HUES6 (cell line): Measurements from ENCODE around the gene TENM4.
"Not testable (repeated sequence)": the region's sequence is repeated elsewhere in the genome, so short reads cannot be mapped to it uniquely, and the experiment has no call there.

Source experiments
- H3K27ac ChIP-seq: 2 replicates; pipeline ENCODE4 v1.7.0; 2013; ENCODE audit warnings: low read depth, mild to moderate bottlenecking, low read length, inconsistent platforms
- H3K27me3 ChIP-seq: 2 replicates; pipeline ENCODE4 v1.6.1; 2013; ENCODE audit warnings: low read length; ENCODE audit not compliant: control insufficient read depth, insufficient read depth
- H3K36me3 ChIP-seq: 2 replicates; pipeline ENCODE4 v1.6.1; 2013; ENCODE audit warnings: low read length; ENCODE audit not compliant: control insufficient read depth, insufficient read depth
- H3K4me1 ChIP-seq: 2 replicates; pipeline ENCODE4 v1.6.1; 2013; ENCODE audit warnings: low read length; ENCODE audit not compliant: control insufficient read depth, insufficient read depth
- H3K4me3 ChIP-seq: 2 replicates; pipeline ENCODE4 v1.5.1; 2013; ENCODE audit warnings: low read depth, low read length
- H3K9ac ChIP-seq: one replicate; pipeline ENCODE4 v1.6.1; 2013; ENCODE audit warnings: mild to moderate bottlenecking, low read length
- H3K9me3 ChIP-seq: 2 replicates; pipeline ENCODE4 v1.6.1; 2013; ENCODE audit warnings: low read depth, low read length; ENCODE audit not compliant: control insufficient read depth, insufficient read depth

Gene TENM4

GRCh38 chr11:78612721-78613377 lies 828.0 kb downstream of the TENM4 start:
- no peak overlapping the region for H3K9ac ChIP-seq
- H3K9me3 ChIP-seq, result no peaks in the 10 kb centered on the region
- no peaks in the 10 kb centered on the region for H3K4me1 ChIP-seq
- H3K27me3 ChIP-seq, result no peaks in the 10 kb centered on the region
- no peaks in the 10 kb centered on the region for H3K36me3 ChIP-seq
- no peak overlapping the region for H3K4me3 ChIP-seq
- H3K27ac ChIP-seq, result no peak overlapping the region

- not testable (repeated sequence) for H3K4me1 ChIP-seq, H3K9ac ChIP-seq, H3K4me3 ChIP-seq, H3K9me3 ChIP-seq, H3K36me3 ChIP-seq, H3K27ac ChIP-seq, H3K27me3 ChIP-seq
Observed at GRCh38 chr11:78609321-78609720, 831.5 kb downstream of the TENM4 start.

- Histone ChIP-seq H3K4me1 (peaks cover 4% of the 10 kb centered on the region; the same call in 1 of the 2 replicates), H3K9ac (no peak overlapping the region), H3K36me3 (no peaks in the 10 kb centered on the region), H3K27me3 (no peaks in the 10 kb centered on the region), H3K9me3 (peaks cover 5% of the 10 kb centered on the region; the same call in 1 of the 2 replicates), H3K27ac (no peak overlapping the region), H3K4me3 (no peak overlapping the region)
Observed at GRCh38 chr11:78607696-78608095, 833.1 kb downstream of the TENM4 start.

GRCh38 chr11:78606667-78607066 lies 834.2 kb downstream of the TENM4 start:
- Histone ChIP-seq H3K4me3 (no peak overlapping the region), H3K9ac (no peak overlapping the region), H3K27me3 (no peaks in the 10 kb centered on the region; the same call in 1 of the 2 replicates), H3K4me1 (peaks cover 4% of the 10 kb centered on the region; the same call in 1 of the 2 replicates), H3K36me3 (no peaks in the 10 kb centered on the region), H3K9me3 (peaks cover 6% of the 10 kb centered on the region; the same call in 1 of the 2 replicates), H3K27ac (no peak overlapping the region)

GRCh38 chr11:78605296-78605695 lies 835.5 kb downstream of the TENM4 start:
- Histone ChIP-seq H3K4me1 (peaks cover 4% of the 10 kb centered on the region; the same call in 1 of the 2 replicates), H3K27ac (no peak overlapping the region), H3K9ac (no peak overlapping the region), H3K9me3 (peaks cover 6% of the 10 kb centered on the region; the same call in 1 of the 2 replicates), H3K4me3 (no peak overlapping the region), H3K27me3 (no peaks in the 10 kb centered on the region; the same call in 1 of the 2 replicates), H3K36me3 (no peaks in the 10 kb centered on the region)

- no peak overlapping the region for H3K9ac ChIP-seq
- no peaks in the 10 kb centered on the region for H3K36me3 ChIP-seq
- no peaks in the 10 kb centered on the region; the same call in 1 of the 2 replicates for H3K27me3 ChIP-seq
- peaks cover 6% of the 10 kb centered on the region; the same call in 1 of the 2 replicates for H3K9me3 ChIP-seq
- peaks cover 4% of the 10 kb centered on the region; the same call in 1 of the 2 replicates for H3K4me1 ChIP-seq
- no peak overlapping the region for H3K4me3 ChIP-seq
- H3K27ac ChIP-seq, result no peak overlapping the region
Observed at GRCh38 chr11:78603792-78604191, 837.0 kb downstream of the TENM4 start.
